Mammary epithelial cell (primary cell): ENCODE measurements around the gene RPH3AL.

Experiments used
- EZH2 ChIP-seq: IDR thresholded peaks from 2 replicates; pipeline ENCODE4 v1.6.1; 2012; ENCODE audit warnings: low read length, inconsistent platforms, borderline replicate concordance
- TF ChIP-seq, protein P1 (sequence below), 2 donors: IDR thresholded peaks in 1 of 2; conservative IDR thresholded peaks in 1 of 2; 2 replicates each; pipeline ENCODE4 v1.5.1; 2011 to 2012; ENCODE audit warnings: inconsistent platforms in 2 of 2, low read length in 2 of 2, mild to moderate bottlenecking in 2 of 2, control low read depth in 1 of 2, low read depth in 1 of 2; ENCODE audit not compliant: insufficient read depth in 1 of 2; ENCODE audit errors: extremely low read depth in 1 of 2

DNA sequence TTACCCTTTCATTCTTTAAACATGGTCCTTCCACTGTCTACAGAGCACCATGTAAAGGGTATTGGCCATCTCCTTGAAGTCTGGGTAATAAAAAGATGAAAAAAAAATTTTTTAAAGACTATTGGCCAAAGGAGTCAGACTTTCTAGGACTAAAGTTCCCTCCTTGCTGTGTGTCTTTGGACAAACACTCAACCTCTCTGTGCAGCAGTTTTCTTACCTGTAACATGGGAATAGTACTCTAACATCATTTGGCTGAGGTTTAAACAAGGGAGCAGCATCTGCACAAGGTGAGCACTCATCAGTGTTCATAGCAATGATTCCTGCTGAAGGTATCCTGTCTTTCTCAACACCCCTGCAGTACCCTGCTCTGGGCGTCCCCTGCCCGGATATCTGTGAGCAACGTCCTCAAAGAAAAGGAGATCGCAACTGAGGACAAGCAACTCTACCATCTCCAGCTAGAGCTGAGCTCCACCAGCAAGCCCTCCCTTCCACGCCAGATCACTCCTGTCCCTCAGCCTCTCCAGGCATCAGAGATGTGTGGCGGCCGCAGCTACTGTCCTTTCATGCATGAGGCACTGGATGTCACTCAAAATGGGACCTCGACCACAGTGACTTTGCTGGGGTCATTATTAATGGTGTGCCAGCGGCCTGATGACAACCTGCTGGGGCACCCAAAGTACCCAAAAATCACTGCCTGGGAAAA lies 29.5 kb upstream of the RPH3AL start:
- TF ChIP-seq, protein P1, sequence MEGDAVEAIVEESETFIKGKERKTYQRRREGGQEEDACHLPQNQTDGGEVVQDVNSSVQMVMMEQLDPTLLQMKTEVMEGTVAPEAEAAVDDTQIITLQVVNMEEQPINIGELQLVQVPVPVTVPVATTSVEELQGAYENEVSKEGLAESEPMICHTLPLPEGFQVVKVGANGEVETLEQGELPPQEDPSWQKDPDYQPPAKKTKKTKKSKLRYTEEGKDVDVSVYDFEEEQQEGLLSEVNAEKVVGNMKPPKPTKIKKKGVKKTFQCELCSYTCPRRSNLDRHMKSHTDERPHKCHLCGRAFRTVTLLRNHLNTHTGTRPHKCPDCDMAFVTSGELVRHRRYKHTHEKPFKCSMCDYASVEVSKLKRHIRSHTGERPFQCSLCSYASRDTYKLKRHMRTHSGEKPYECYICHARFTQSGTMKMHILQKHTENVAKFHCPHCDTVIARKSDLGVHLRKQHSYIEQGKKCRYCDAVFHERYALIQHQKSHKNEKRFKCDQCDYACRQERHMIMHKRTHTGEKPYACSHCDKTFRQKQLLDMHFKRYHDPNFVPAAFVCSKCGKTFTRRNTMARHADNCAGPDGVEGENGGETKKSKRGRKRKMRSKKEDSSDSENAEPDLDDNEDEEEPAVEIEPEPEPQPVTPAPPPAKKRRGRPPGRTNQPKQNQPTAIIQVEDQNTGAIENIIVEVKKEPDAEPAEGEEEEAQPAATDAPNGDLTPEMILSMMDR (conservative IDR thresholded peaks at IDR 0.05 in 1 of 2, IDR thresholded peaks at IDR 0.05 in 1 of 2; ENCODE audit: extremely low read depth in 1 of 2, insufficient read depth in 1 of 2, low read depth in 1 of 2, low read length in 2 of 2) = no peak
- TF ChIP-seq EZH2 = no peak
